SK-N-MC (cell line): ENCODE data around the gene BEGAIN.

ENCODE experiments used
- EZH2 ChIP-seq: fragments of 200-600 bp; sonication (generic); IDR thresholded peaks from one replicate; pipeline ENCODE4 v1.6.1; 2017; ENCODE audit warnings: antibody characterized with exemption
- FOXP2 ChIP-seq: optimal IDR thresholded peaks from 2 replicates; pipeline ENCODE3; 2011; ENCODE audit warnings: mild to moderate bottlenecking, moderate library complexity; ENCODE audit not compliant: insufficient read depth; ENCODE audit errors: extremely low read length, control extremely low read depth
- POLR2AphosphoS5 ChIP-seq: IDR thresholded peaks from 2 replicates; pipeline ENCODE4 v1.6.1; 2012; ENCODE audit warnings: mild to moderate bottlenecking, low read depth, low read length, borderline replicate concordance

GRCh38 chr14:100537446-100538350 lies 49.5 kb downstream of the BEGAIN start:
- TF ChIP-seq EZH2, result no peak
- TF ChIP-seq POLR2AphosphoS5, result no peak
- TF ChIP-seq FOXP2, result no peak
